Suppressor macrophage treated with lipopolysaccharide for 4 hours (primary cell): ENCODE results near the gene LANCL1.

ENCODE experiments used
- DNase-seq: peaks from one replicate; pipeline ENCODE4 v3.0.0-alpha.2; 2020

LANCL1 gene, protein sequence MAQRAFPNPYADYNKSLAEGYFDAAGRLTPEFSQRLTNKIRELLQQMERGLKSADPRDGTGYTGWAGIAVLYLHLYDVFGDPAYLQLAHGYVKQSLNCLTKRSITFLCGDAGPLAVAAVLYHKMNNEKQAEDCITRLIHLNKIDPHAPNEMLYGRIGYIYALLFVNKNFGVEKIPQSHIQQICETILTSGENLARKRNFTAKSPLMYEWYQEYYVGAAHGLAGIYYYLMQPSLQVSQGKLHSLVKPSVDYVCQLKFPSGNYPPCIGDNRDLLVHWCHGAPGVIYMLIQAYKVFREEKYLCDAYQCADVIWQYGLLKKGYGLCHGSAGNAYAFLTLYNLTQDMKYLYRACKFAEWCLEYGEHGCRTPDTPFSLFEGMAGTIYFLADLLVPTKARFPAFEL

DNA sequence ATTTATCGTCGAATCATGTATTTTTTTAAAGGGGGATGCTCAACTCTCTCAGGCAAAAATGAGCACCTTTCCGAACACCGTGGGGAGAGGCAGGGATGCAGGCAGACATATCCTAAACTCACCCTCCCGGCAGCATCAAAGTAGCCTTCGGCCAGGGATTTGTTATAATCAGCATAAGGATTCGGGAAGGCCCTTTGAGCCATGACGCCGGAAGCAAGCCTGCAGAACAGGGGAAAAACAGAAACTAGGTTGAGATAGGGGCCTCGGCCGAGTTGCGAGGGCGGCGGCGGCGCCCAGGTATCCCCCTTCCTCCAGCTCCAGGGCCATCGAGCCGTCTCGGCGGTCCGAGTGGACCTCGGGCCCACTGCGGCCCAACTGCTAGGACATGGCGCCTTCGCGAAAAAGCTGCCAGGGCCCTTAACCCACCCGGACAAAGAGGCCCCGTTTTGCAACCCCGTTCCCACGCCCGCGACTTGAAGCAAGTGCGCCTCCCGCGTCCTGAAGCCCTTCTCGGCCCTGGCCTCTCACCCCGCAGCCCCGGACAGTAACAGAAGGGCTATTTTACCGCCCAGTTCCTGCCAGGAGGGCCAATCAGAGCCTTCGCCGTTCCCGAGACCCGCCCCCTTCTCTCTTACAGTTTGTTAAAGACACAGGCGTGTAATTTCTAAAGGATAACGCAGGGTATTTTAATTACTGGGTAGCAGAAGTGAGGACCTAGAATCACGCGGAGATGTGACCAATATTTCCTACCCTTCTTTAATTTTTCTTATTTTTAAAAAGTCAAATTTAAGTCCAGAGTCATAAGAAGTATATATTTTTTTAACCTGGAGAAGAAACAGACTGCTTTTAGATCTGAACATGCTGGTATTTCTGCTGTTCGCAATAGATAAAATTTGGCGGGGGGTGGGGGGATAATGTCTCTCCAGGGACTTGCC lies at the start of gene LANCL1:
TSS of gene LANCL1 (minus strand) at position 566 of the 935 bp plus-strand sequence. CDS start at position 203, 363 bp downstream.
- DNase-seq = peak; percentile 93

DNA sequence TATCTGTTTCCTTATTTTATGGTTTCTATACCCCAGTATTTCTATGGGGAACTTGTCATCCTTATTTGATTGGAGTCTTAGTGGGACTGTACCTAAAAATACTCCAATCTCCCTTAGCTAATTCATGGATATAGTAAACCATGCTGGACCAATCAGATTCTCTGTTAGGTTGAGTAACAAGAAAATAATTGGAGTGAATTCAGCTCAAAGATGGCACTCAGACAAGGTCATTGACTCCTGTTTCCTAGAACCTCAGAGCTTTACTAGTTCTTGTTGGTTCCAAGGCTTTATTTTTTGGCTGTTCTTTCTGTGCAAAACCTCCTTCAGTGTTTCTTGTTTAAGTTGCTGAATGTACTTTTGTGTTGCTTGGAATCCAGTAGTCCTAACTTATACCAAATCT lies 48.0 kb upstream of the LANCL1 start:
- DNase-seq = no peak

DNA sequence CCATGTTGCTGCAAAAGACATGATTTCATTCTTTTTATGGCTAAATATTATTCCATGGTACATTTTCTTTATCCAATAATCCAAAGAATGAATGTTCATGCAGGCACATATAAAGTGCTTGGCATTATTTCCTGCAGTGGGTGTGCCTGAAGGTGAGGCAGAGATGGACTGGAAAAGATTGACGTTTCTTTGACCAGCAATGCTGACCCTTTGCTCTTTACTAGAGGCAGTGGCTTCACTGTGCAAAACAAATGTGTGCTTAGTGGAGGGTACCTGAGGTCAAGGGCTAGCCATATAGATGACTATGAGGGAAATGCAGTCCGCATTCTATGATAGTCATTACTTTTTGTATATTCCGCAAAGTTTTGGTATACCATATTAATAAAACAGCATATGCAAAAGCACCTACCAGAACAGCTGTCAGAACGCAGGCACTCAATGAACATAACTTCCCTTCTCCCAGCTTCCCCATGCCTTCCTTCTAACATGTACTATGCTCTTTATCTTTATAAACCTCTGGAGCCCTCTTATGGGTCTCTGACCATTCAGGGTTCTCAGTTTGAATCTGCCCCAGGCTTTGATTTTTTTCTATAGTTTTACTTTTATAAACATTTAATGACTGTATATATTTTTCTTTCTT lies 47.2 kb upstream of the LANCL1 start:
- DNase-seq = no peak

DNA sequence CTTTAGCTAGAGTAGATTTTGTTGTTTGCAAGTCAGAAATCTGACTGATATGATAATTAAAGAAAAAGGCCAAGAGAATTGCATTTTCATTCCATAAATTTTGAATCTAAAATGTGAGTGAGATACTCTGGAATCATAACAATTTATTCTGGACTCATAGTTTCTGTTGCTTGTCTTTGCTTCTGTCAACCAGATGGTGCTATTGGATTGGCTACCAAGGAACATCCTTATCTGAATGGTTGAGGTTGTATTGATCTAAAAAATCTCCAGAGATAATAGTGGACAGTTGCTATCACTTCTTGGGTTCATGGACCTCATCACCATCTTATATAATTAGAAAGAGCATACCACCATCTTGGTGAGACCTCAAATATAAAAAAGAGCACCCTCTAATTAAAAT lies 45.8 kb upstream of the LANCL1 start:
- DNase-seq = no peak

DNA sequence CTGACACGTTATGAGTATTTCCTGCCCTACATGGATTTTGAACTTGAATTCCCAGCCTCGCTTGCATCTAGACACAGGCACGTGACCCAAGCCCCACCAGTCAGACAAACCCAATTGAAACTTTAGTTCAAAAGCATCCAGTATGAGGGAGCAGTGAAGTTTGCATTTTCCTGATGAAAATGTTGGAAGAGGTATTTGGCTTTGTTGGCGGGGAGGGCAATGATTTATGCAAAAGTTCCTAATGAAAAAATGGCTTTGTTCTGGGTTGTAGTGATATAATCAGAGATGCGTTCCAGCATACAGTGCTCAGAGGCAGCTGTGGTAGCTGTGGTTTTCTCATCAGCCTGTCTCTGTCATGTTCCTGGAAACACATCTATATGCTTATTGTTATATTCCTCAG lies 43.0 kb upstream of the LANCL1 start:
- no peak for DNase-seq

DNA sequence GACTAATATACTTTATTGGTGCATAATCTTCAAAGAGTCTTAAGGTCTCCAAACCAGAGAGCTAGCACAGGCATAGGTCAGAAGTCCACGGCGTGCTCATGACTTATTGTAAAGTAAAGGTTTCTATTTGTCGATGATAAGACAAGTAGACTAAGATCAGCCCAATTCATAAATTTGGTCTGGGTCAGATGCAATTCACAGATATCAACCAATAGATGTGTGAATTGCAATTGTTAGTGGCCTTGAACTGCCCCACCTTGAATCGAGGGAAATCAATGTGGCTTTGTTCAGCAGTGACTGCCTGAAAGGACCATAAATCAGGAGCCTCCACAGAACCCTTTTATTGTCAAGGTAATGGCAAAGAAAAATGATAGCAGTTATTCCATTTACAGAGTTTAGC lies 40.7 kb upstream of the LANCL1 start:
- DNase-seq = no peak

DNA sequence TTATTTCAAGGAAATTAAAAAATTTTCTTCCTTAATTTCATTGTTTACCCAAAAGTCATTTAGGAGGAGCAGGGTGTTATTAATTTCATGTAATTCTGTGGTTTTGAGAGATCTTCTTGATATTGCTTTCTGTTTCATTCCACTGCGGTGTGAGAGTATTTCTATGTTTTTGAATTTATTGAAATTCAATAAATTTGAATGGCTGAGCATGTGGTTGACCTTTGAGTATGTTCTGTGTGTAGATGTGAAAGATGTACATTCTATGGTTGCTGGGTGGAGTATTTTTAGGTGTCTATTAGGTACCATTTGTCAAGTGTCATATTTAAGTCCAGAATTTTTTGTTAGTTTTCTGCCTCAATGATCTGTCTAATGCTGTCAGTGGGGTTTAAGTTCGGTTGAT lies 39.4 kb upstream of the LANCL1 start:
- DNase-seq = no peak

DNA sequence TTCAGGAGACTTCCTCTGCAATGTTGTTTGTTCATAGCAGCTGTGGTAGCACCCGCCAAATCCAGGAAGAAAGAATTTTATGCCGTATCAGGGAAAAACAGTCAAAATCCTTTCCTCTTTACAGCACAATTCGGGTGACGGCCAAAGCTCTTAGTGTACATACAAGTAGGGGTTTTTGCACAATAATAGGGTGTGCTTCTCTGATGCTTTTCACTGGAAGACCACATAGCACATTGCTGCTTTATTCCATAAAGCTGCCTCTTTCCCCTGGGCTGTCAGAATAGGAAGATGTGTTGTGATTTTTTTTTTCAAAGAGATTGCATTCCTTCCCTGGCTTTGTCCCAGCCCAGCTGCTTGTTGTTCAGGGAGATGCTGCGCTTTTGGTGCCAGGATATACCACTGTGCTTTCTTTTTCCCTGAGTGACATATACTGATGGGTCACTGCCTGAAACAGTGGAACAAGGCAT lies 27.2 kb upstream of the LANCL1 start:
- DNase-seq = no peak

DNA sequence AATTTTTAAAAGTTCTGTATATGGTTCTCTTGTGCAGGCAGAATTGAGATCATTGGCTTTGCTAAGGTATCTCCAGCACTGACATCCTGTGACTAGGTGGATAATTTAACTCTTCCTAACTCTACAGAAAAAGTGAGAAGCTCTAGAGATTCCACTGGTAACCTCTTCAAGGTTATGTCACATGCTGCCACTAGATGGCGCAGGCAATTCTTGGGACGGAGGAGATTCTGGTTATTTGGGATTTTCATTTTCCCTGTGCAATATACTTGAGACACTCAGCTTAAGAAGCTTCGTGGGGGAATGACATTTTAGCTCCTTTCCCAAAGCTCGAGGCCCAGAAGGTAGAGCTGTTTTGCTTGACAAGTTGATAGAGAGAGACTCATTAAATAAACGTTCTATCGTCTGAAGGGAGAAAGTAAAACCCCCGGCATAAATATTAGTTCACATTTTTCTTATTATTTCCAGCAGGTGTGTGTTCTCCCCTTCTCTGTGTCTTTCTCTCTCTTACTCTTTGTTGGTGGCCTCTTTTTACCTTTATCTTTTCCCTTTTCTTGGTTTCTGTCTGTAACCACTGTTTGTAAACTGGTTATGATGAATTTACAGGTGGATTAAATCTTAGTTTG lies 26.6 kb upstream of the LANCL1 start:
- DNase-seq = peak; percentile 58

DNA sequence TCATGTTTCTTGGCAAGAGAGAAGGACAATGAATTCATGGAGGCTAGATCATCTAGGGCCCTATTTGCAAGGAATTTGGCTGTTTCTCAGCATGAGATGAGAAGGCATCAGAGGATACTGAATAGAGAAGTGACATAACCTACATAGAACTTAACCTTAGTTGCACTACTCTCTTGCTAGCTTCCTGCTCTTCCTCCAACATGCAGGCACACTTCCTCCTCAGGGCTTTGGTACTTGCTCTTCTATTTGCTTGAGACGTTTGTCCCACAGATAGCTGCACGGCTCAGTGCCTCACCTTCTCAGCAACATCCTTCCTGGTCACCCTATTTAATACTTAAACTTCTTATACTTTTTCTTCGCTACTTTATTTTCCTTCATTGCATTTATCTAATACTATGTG lies 20.0 kb upstream of the LANCL1 start:
- DNase-seq = no peak

DNA sequence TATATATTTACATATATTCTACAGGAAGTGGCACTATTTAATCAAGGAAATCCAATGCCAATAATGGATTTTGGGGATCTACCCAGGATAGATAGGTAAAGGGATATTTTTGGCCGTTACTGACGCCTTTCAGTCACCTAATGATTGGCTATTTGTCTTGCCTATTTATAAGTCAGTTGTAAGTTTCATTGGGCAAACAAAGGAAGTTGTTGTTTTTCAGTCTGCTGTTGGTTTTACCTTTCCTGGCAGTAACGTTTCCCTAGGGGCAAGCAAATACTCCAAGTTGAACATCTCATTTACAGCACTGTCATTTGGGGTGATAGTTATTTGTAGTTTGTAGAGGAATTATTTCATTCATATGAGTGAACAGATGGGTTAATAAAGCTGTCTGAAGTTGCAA lies 17.0 kb upstream of the LANCL1 start:
- DNase-seq = no peak

DNA sequence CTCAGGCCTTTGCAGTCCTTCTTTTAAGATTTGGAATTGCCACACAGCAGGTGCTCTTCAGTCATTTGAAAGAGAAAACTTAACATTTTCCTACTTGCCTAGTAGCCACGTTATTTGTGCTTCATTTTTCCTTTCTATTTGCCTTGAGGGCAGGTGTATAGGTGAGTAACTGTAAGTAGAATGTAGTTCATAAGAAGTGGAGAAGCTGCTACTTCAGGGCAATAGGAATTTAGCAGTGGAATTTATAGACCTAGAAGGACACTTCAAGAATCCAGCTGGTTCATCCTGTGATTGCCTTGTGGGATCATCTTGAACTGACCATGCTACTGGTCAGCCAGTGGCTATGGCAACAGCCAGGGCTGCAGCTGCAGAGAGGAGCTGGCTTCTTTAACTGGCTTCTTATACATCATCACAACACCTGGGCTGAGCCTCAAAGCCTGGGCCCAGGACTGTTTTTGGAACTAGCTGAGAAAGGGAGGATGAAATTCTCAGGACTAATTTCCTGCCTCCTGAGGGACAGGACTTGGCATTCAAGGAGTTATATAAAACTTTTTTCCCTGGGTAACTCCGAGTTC lies 5.1 kb upstream of the LANCL1 start:
- DNase-seq = no peak

DNA sequence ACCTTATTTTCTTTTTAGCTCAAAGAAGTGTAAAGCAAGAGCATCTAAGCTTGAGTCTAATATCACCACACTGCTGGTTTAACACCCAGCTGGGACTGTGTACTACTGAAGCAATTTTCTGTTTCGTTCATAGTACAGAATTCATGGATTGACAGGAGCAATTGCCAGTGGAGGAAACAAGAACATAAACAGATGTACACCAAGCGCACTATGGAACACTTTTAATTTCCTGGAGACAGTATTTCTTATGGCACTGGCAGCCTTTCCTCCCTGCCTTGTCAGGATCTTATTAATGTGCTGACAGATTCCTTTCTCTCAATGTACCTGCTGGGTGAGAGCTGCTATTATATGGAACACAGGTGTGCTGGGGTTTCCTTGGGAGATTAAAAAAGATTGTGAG lies 4.2 kb upstream of the LANCL1 start:
- no peak for DNase-seq

DNA sequence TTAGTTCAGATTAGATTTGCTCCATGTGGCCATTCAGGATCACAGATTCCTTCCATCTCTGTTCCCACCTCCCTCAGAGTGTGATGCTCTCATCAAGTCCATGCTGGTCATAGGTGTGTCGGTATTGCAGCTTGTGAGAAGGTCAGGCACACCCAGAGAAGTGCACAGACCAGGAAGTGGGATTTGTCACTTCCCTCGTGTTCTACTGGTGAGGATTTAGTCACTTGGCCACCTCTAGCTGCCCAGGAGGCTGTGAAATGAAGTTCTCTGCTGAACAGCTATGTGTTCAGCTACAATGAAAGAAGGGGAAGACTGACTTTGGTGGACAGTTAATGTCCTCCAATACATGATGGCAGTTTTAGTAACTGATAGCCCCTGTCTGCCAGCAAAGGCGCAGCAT lies 3.5 kb upstream of the LANCL1 start:
- no peak for DNase-seq

DNA sequence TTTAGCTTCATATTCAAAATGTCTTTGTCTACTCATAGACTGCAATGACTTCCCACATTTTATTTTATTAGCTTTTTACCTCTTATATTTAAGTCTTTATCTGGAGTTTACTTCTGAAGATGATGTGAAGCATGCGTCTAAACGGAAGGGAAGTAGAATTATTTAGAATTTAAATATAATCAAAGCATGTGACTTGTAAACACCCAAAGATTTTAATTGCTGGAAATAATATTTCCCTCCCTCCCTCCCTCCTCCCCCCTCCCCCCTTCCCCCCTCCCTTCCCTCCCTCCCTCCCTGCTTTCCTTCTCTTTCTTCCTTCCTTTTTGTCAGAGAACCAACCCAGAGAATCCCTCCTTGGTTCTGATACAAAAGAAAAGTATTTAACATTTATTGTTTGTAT lies 2.1 kb upstream of the LANCL1 start:
- no peak for DNase-seq

DNA sequence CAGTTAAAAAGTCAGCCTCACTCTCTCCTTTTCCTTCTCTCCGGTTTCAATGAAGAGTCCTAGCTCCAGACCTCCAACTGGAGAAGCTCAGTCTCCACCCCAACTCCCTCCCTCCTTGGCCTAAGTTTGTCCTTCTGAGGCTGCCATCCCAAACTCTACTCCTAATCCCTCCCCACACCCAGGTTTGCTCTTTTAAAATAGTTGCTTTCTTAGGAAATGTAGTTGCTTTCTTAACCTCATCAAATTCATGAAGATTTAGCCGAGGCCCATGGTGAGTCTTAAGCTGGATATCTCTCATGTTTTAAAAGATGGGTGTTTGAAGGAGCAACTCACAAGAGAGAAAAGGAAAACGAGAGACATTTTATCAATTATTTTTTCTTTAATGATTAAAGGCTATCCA lies 937 bp upstream of the LANCL1 start:
- no peak for DNase-seq

DNA sequence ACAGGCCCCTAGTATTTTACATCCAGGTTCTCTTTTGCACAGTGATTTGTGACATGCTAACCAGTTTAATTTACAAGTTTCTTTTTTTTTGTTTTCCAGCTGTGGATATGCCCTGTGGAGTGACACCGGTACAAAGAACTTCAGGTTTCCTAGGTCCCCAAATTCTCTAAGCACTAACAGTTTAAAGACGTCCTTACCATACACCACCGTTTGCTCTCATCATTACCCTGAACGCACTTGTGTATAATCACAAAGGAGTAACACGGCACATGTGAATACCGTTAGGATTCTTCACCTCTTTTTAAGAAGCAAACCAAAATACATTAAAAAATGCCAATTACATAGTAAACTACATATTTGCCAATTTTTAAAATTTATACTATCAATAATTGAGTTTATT lies 853 bp downstream of the LANCL1 start:
- DNase-seq = no peak

DNA sequence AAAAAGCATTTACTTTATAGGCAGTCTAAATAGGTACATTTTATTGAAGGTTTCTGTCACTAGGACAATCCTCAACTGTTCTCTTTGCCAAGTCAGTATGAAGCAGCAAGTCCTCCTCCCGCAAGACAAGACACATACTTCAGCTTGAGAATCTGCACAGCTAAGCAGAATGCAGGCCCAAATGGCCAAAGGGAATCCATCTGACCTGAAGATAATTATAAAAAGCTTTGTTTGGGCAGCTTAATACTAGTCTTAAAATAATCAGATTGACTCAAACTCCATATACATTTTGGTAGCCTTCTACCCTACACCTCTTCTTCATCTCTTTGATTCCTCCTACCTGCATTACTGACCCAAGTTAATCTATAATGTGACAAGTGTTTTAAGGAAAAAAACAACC lies 1.8 kb downstream of the LANCL1 start:
- DNase-seq = no peak

DNA sequence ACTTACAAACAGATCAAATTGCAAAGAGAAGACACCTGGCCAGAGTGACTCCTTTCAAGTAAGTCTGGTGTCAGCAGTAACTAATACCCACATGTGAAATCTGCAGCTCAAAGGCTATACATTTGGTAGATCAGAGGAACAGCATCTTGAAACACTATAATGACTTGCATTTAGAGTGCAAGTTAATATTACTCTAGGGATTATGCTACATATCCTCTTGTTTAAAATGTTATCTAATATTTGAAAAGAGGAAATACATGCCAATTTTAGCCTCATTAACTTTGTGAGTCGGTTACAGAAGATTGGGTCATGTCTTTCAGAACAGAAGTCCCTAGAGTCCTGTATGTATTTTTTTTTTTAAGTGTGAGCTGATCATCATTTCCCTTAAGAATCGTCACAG lies 15.2 kb downstream of the LANCL1 start:
- DNase-seq = no peak

DNA sequence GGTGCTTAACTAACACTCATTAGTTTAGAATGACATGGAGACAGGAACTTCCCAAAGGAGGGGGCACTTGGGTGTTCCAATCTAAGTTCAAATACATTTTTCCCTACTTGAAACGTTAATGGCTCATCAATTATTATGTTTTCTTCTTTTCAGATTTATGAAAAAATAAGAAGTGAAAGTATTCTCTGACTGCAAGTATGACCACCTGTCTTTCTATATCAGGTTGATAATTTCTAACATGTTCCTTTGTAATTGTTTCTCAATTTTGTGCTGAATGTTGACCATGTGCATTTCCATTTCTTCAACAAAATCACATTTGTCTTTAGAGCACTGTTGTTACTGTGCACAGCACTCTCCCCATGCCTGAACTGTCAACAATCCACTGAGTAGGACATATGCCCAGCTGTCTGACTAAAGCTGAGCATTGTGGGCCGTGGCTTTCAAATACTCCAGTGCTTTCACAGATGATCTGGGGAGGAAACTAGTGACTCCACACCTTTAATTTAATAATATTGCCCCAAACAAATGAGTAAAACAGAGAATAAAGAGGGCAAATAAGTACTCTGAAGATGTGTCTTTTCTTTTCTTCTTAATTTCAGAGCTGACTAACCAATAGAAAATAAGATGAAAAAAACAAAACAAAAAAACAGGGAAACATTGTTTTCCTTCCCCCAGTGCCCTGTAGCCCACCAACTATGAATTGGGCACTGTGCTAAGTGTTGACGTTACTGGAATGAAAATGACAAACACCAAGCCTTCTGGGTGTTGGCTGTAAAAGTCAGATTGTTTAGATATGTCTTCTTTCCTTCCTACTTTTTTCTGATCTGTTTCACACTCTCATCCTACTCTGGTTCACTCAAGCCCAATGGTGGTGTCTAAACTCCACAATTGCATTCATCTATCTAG lies 16.0 kb downstream of the LANCL1 start:
- DNase-seq = no peak

DNA sequence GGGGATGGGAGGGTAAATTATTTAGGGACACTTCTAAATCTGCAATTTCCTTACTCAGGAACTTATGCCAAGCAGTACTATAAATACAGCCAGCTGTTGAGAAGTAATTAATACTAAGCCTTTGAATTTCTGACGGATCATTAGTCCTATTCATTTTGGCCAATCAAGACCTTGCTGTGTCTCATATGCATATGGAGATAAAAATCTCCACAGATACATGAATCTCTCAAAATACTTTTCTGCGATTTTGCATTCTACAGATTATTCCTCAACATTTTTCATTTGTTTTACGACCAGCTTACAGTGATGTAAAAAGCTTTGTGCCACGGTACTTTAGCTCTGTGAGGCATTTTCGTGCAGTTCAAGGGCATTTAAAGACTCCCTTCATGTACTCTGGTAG lies 16.7 kb downstream of the LANCL1 start:
- no peak for DNase-seq

DNA sequence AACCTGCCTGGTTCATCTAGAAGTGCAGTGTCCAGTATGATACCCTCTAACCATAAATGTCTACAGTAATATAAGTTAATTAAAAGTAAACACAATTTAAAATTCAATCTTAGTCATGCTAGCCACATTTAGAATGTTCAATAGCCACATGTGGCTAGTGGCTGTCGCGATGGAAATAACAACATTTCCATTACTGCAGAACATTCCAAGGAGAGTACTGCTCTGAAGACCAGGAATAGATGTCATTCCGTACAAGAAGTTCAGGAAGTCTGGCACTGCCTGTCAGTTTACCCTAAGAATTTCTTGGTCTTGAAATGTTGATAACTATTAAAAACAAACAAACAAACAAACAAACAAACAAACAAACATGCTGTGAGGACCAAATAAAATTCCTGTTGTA lies 17.2 kb downstream of the LANCL1 start:
- DNase-seq = no peak
